WTC11 (cell line): ENCODE results near the gene CDH11. TPM values are rescaled to one million over a fixed set of nuclear protein-coding genes. Genes with fewer than 3 reads are reported as not detected.

Experiments
- ATAC-seq: fragments of 200-7000 bp; cut with Tn5 transposase; 2 replicates; pipeline ENCODE4 v1.10.0; 2021; ENCODE audit warnings: mild to moderate bottlenecking, moderate library complexity
- CTCF ChIA-PET: fragments of 300-600 bp; sonication (Branson Sonifier 250); formaldehyde crosslinking; loops from one replicate; lab custom pipeline; 2021; ENCODE audit warnings: antibody characterized with exemption; lab: Charles Lee
- POLR2A ChIA-PET: fragments of 350-600 bp; sonication (Branson Sonifier 250); formaldehyde crosslinking; loops from one replicate; lab custom pipeline; 2021; ENCODE audit warnings: antibody characterized with exemption; lab: Charles Lee
- DNase-seq: peaks from one replicate; pipeline ENCODE4 v3.0.0; 2021; ENCODE audit warnings: low spot score
- H3K27ac Mint-ChIP-seq: 2 replicates; pipeline ENCODE4 v1.8.0; 2021; ENCODE audit warnings: mixed read lengths
- H3K27me3 Mint-ChIP-seq: 2 replicates; pipeline ENCODE4 v1.8.0; 2021; ENCODE audit warnings: low read depth, mild to moderate bottlenecking, moderate library complexity, mixed read lengths
- H3K36me3 Mint-ChIP-seq: 2 replicates; pipeline ENCODE4 v1.8.0; 2021; ENCODE audit warnings: mixed read lengths
- H3K4me1 Mint-ChIP-seq: 2 replicates; pipeline ENCODE4 v1.8.0; 2022; ENCODE audit warnings: mixed read lengths
- H3K4me3 Mint-ChIP-seq: 2 replicates; pipeline ENCODE4 v1.8.0; 2021; ENCODE audit warnings: mild to moderate bottlenecking, moderate library complexity, mixed read lengths
- H3K9me3 Mint-ChIP-seq: 2 replicates; pipeline ENCODE4 v1.8.0; 2021; ENCODE audit warnings: mixed read lengths
- ATF1 ChIP-seq: sonication (generic); formaldehyde crosslinking; IDR thresholded peaks from 2 replicates; pipeline ENCODE4 v1.8.1; 2023; ENCODE audit warnings: mild to moderate bottlenecking, moderate library complexity, missing genetic modification reagents
- EMX1 ChIP-seq: fragments of 250-450 bp; sonication (Bioruptor Pico); IDR thresholded peaks from 2 replicates; pipeline ENCODE4 v1.8.0; 2021; ENCODE audit warnings: mild to moderate bottlenecking
- FOXJ3 ChIP-seq: sonication (generic); formaldehyde crosslinking; IDR thresholded peaks from 2 replicates; pipeline ENCODE4 v1.9.0; 2021; ENCODE audit warnings: missing genetic modification reagents, mild to moderate bottlenecking, borderline replicate concordance
- NR2C2 ChIP-seq: sonication (generic); formaldehyde crosslinking; IDR thresholded peaks from 2 replicates; pipeline ENCODE4 v1.8.0; 2022; ENCODE audit warnings: mild to moderate bottlenecking, missing genetic modification reagents
- SMAD3 ChIP-seq: sonication (generic); formaldehyde crosslinking; IDR thresholded peaks from 2 replicates; pipeline ENCODE4 v1.8.0; 2022; ENCODE audit warnings: missing genetic modification reagents, mild to moderate bottlenecking, borderline replicate concordance
- SMAD4 ChIP-seq: sonication (generic); formaldehyde crosslinking; IDR thresholded peaks from 2 replicates; pipeline ENCODE4 v1.8.0; 2022; ENCODE audit warnings: mild to moderate bottlenecking, missing genetic modification reagents
- TP53 ChIP-seq: sonication (generic); formaldehyde crosslinking; IDR thresholded peaks from 2 replicates; pipeline ENCODE4 v1.8.1; 2023; ENCODE audit warnings: mild to moderate bottlenecking, missing genetic modification reagents
- ZNF232 ChIP-seq: sonication (generic); formaldehyde crosslinking; IDR thresholded peaks from 2 replicates; pipeline ENCODE4 v1.8.0; 2022; ENCODE audit warnings: mild to moderate bottlenecking, missing genetic modification reagents
- ZNF317 ChIP-seq: sonication (generic); formaldehyde crosslinking; IDR thresholded peaks from 2 replicates; pipeline ENCODE4 v1.8.1; 2023; ENCODE audit warnings: low read depth, mild to moderate bottlenecking, moderate library complexity, missing genetic modification reagents, borderline replicate concordance
- ZNF396 ChIP-seq: fragments of 250-450 bp; sonication (Bioruptor Pico); IDR thresholded peaks from 2 replicates; pipeline ENCODE4 v1.8.0; 2021; ENCODE audit warnings: mild to moderate bottlenecking, moderate library complexity, borderline replicate concordance
- ZNF416 ChIP-seq: fragments of 250-450 bp; sonication (Bioruptor Pico); IDR thresholded peaks from 2 replicates; pipeline ENCODE4 v1.9.0; 2021; ENCODE audit warnings: mild to moderate bottlenecking, inconsistent platforms
- total RNA-seq: library from RNA; stranded (reverse); gene quantifications from 3 replicates; pipeline ENCODE4 v1.2.3, GENCODE V29; 2021
- TF ChIP-seq, protein P1 (sequence below): fragments of 250-450 bp; sonication (Bioruptor Pico); IDR thresholded peaks from 2 replicates; pipeline ENCODE4 v1.8.0; 2021; ENCODE audit warnings: mild to moderate bottlenecking
- TF ChIP-seq, protein P2 (sequence below): sonication (generic); formaldehyde crosslinking; IDR thresholded peaks from 2 replicates; pipeline ENCODE4 v1.8.0; 2022; ENCODE audit warnings: mild to moderate bottlenecking, missing genetic modification reagents
- TF ChIP-seq, protein P3 (sequence below): sonication (generic); formaldehyde crosslinking; IDR thresholded peaks from 2 replicates; pipeline ENCODE4 v1.8.1; 2023; ENCODE audit warnings: mild to moderate bottlenecking, missing genetic modification reagents
- TF ChIP-seq, protein P4 (sequence below): sonication (generic); formaldehyde crosslinking; IDR thresholded peaks from 2 replicates; pipeline ENCODE4 v1.8.0; 2023; ENCODE audit warnings: missing genetic modification reagents, mild to moderate bottlenecking, borderline replicate concordance
- TF ChIP-seq, protein P5 (sequence below): sonication (generic); formaldehyde crosslinking; IDR thresholded peaks from 2 replicates; pipeline ENCODE4 v1.8.1; 2023; ENCODE audit warnings: mild to moderate bottlenecking, missing genetic modification reagents, borderline replicate concordance
- TF ChIP-seq, protein P6 (sequence below): sonication (generic); formaldehyde crosslinking; IDR thresholded peaks from 2 replicates; pipeline ENCODE4 v1.8.1; 2022; ENCODE audit warnings: low read depth, missing genetic modification reagents, borderline replicate concordance

CDH11 gene
- total RNA-seq, 1 experiment from 2014 or later = 11.6 TPM

DNA sequence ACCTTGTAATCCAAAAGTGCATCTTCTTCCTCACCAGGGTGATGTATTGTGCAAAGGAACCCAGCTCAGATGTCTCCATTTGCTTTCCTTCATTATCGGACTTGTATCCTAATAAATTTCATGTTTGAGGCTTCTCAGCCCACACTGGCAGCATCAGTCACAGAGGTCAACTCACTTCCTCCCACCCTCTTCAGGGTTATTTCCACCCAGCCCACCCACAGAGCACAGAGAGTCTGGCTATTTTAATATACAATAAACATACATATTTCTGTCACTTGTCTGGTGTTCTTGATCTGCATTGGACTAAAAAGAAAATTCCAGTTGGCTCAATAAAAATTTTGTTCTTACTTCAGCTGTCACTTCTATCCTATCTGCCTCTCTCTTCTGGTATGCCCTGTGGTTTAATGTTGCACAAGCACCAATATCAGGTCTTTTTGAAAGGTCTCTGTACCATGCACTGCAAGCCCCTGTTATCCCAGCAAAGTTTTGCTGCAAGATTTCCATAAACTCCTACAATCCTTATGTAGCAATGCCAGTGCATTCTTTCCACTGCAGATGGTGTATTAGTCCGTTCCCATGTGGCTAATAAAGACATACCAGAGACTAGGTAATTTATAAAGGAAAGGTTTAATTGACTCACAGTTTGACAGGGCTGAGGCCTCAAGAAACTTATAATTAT is 201.8 kb downstream of the CDH11 start:
- no peak for ATAC-seq

DNA sequence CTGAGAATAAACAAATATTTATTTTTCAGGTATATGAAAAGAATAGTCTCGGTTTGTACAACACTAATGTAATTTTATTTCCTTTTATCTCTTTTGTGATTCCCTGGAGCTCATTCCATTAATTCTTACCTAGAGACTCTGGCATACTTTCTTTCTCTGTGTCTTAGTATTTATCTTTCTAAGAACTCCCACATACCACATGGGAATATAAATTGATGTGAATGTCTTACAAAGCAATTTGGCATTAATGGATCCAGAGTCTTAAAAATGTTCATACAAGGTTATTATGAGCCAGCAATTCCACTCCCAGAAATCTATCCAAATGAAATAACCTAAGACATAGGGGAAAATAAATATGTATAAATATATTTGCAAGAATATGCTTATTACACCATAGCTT is 202.7 kb downstream of the CDH11 start:
- H3K4me3 Mint-ChIP-seq = no peak overlapping the region
- CTCF ChIA-PET = no interaction called here
- TF ChIP-seq ZNF232 (no peak), EMX1 (CRISPR knock-in tag) (no peak), TP53 (CRISPR knock-in tag) (no peak), ZNF416 (CRISPR knock-in tag) (no peak), ZNF317 (no peak), NR2C2 (CRISPR knock-in tag) (no peak)
- TF ChIP-seq, protein P1, sequence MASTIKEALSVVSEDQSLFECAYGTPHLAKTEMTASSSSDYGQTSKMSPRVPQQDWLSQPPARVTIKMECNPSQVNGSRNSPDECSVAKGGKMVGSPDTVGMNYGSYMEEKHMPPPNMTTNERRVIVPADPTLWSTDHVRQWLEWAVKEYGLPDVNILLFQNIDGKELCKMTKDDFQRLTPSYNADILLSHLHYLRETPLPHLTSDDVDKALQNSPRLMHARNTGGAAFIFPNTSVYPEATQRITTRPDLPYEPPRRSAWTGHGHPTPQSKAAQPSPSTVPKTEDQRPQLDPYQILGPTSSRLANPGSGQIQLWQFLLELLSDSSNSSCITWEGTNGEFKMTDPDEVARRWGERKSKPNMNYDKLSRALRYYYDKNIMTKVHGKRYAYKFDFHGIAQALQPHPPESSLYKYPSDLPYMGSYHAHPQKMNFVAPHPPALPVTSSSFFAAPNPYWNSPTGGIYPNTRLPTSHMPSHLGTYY (CRISPR knock-in tag) = no peak
- TF ChIP-seq, protein P2, sequence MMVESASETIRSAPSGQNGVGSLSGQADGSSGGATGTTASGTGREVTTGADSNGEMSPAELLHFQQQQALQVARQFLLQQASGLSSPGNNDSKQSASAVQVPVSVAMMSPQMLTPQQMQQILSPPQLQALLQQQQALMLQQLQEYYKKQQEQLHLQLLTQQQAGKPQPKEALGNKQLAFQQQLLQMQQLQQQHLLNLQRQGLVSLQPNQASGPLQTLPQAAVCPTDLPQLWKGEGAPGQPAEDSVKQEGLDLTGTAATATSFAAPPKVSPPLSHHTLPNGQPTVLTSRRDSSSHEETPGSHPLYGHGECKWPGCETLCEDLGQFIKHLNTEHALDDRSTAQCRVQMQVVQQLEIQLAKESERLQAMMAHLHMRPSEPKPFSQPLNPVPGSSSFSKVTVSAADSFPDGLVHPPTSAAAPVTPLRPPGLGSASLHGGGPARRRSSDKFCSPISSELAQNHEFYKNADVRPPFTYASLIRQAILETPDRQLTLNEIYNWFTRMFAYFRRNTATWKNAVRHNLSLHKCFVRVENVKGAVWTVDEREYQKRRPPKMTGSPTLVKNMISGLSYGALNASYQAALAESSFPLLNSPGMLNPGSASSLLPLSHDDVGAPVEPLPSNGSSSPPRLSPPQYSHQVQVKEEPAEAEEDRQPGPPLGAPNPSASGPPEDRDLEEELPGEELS (CRISPR knock-in tag) = no peak
- TF ChIP-seq, protein P3, sequence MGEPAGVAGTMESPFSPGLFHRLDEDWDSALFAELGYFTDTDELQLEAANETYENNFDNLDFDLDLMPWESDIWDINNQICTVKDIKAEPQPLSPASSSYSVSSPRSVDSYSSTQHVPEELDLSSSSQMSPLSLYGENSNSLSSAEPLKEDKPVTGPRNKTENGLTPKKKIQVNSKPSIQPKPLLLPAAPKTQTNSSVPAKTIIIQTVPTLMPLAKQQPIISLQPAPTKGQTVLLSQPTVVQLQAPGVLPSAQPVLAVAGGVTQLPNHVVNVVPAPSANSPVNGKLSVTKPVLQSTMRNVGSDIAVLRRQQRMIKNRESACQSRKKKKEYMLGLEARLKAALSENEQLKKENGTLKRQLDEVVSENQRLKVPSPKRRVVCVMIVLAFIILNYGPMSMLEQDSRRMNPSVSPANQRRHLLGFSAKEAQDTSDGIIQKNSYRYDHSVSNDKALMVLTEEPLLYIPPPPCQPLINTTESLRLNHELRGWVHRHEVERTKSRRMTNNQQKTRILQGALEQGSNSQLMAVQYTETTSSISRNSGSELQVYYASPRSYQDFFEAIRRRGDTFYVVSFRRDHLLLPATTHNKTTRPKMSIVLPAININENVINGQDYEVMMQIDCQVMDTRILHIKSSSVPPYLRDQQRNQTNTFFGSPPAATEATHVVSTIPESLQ = no peak

More for the DNA sequence above, 201.8 kb downstream of the CDH11 start:
- H3K27ac Mint-ChIP-seq = no peak overlapping the region
- peaks cover 3% of the 10 kb centered on the region; the same call in 1 of the 2 replicates for H3K36me3 Mint-ChIP-seq
- H3K27me3 Mint-ChIP-seq = peaks cover 8% of the 10 kb centered on the region
- DNase-seq = no peak
- no peak overlapping the region for H3K4me3 Mint-ChIP-seq
- POLR2A ChIA-PET = no interaction called here
- TF ChIP-seq, protein P4, sequence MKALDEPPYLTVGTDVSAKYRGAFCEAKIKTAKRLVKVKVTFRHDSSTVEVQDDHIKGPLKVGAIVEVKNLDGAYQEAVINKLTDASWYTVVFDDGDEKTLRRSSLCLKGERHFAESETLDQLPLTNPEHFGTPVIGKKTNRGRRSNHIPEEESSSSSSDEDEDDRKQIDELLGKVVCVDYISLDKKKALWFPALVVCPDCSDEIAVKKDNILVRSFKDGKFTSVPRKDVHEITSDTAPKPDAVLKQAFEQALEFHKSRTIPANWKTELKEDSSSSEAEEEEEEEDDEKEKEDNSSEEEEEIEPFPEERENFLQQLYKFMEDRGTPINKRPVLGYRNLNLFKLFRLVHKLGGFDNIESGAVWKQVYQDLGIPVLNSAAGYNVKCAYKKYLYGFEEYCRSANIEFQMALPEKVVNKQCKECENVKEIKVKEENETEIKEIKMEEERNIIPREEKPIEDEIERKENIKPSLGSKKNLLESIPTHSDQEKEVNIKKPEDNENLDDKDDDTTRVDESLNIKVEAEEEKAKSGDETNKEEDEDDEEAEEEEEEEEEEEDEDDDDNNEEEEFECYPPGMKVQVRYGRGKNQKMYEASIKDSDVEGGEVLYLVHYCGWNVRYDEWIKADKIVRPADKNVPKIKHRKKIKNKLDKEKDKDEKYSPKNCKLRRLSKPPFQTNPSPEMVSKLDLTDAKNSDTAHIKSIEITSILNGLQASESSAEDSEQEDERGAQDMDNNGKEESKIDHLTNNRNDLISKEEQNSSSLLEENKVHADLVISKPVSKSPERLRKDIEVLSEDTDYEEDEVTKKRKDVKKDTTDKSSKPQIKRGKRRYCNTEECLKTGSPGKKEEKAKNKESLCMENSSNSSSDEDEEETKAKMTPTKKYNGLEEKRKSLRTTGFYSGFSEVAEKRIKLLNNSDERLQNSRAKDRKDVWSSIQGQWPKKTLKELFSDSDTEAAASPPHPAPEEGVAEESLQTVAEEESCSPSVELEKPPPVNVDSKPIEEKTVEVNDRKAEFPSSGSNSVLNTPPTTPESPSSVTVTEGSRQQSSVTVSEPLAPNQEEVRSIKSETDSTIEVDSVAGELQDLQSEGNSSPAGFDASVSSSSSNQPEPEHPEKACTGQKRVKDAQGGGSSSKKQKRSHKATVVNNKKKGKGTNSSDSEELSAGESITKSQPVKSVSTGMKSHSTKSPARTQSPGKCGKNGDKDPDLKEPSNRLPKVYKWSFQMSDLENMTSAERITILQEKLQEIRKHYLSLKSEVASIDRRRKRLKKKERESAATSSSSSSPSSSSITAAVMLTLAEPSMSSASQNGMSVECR (CRISPR knock-in tag) = no peak
- no peak for TF ChIP-seq SMAD3 (CRISPR knock-in tag)
- TF ChIP-seq ZNF396 (CRISPR knock-in tag) = no peak
- TF ChIP-seq, protein P5, sequence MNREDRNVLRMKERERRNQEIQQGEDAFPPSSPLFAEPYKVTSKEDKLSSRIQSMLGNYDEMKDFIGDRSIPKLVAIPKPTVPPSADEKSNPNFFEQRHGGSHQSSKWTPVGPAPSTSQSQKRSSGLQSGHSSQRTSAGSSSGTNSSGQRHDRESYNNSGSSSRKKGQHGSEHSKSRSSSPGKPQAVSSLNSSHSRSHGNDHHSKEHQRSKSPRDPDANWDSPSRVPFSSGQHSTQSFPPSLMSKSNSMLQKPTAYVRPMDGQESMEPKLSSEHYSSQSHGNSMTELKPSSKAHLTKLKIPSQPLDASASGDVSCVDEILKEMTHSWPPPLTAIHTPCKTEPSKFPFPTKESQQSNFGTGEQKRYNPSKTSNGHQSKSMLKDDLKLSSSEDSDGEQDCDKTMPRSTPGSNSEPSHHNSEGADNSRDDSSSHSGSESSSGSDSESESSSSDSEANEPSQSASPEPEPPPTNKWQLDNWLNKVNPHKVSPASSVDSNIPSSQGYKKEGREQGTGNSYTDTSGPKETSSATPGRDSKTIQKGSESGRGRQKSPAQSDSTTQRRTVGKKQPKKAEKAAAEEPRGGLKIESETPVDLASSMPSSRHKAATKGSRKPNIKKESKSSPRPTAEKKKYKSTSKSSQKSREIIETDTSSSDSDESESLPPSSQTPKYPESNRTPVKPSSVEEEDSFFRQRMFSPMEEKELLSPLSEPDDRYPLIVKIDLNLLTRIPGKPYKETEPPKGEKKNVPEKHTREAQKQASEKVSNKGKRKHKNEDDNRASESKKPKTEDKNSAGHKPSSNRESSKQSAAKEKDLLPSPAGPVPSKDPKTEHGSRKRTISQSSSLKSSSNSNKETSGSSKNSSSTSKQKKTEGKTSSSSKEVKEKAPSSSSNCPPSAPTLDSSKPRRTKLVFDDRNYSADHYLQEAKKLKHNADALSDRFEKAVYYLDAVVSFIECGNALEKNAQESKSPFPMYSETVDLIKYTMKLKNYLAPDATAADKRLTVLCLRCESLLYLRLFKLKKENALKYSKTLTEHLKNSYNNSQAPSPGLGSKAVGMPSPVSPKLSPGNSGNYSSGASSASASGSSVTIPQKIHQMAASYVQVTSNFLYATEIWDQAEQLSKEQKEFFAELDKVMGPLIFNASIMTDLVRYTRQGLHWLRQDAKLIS (CRISPR knock-in tag) = no peak
- TF ChIP-seq SMAD4 (CRISPR knock-in tag) = no peak
- TF ChIP-seq FOXJ3 (CRISPR knock-in tag) = no peak
- TF ChIP-seq ATF1 (CRISPR knock-in tag) = no peak
- TF ChIP-seq, protein P6, sequence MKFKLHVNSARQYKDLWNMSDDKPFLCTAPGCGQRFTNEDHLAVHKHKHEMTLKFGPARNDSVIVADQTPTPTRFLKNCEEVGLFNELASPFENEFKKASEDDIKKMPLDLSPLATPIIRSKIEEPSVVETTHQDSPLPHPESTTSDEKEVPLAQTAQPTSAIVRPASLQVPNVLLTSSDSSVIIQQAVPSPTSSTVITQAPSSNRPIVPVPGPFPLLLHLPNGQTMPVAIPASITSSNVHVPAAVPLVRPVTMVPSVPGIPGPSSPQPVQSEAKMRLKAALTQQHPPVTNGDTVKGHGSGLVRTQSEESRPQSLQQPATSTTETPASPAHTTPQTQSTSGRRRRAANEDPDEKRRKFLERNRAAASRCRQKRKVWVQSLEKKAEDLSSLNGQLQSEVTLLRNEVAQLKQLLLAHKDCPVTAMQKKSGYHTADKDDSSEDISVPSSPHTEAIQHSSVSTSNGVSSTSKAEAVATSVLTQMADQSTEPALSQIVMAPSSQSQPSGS (CRISPR knock-in tag) = no peak
- TF ChIP-seq, all 79 proteins: peak for 0
- CTCF ChIA-PET = no interaction called here
- H3K9me3 Mint-ChIP-seq = peaks cover 35% of the 10 kb centered on the region
- peaks cover 16% of the 10 kb centered on the region for H3K4me1 Mint-ChIP-seq

More for the DNA sequence above, 202.7 kb downstream of the CDH11 start:
- peaks cover 3% of the 10 kb centered on the region; the same call in 1 of the 2 replicates for H3K36me3 Mint-ChIP-seq
- H3K4me1 Mint-ChIP-seq = peaks cover 16% of the 10 kb centered on the region
- no peak overlapping the region for H3K27ac Mint-ChIP-seq
- peaks cover 35% of the 10 kb centered on the region for H3K9me3 Mint-ChIP-seq
- POLR2A ChIA-PET = no interaction called here
- no peak for ATAC-seq
- no peak for DNase-seq
- H3K27me3 Mint-ChIP-seq = peaks cover 8% of the 10 kb centered on the region
